HFF-Myc (cell line): ENCODE measurements around the gene ETHE1.

Experiments
- DNase-seq: peaks from one replicate; pipeline ENCODE4 v3.0.0-alpha.2; 2011; ENCODE audit warnings: low read depth; ENCODE audit errors: extremely low read depth
- H3K4me3 ChIP-seq: replicated peaks from 2 replicates; pipeline ENCODE4 v1.5.1; 2011; ENCODE audit warnings: low read depth, mild to moderate bottlenecking, control low read depth, low read length
- CTCF ChIP-seq: IDR thresholded peaks from 2 replicates; pipeline ENCODE4 v1.5.1; 2012; ENCODE audit warnings: mild to moderate bottlenecking, low read depth, low read length, control low read depth; ENCODE audit errors: missing control alignments

The ETHE1 gene

GRCh38 chr19:43570174-43570791, 43.3 kb upstream of the ETHE1 start:
- no peak for TF ChIP-seq CTCF
- no peak overlapping the region for H3K4me3 ChIP-seq
- no peak for DNase-seq

- no peak for DNase-seq
- no peak for TF ChIP-seq CTCF
- no peak overlapping the region for H3K4me3 ChIP-seq
These were observed 42.7 kb upstream of the ETHE1 start for GRCh38 chr19:43569657-43570056.

GRCh38 chr19:43564800-43565199, 37.8 kb upstream of the ETHE1 start:
- TF ChIP-seq CTCF = no peak

GRCh38 chr19:43563816-43564457, 36.9 kb upstream of the ETHE1 start:
- H3K4me3 ChIP-seq = no peak overlapping the region
- TF ChIP-seq CTCF = no peak

More at GRCh38 chr19:43564800-43565199, 37.8 kb upstream of the ETHE1 start:
- DNase-seq = no peak
- H3K4me3 ChIP-seq = no peak overlapping the region

GRCh38 chr19:43562698-43563241, 35.8 kb upstream of the ETHE1 start:
- DNase-seq = no peak
- H3K4me3 ChIP-seq = no peak overlapping the region
- TF ChIP-seq CTCF = no peak

More at GRCh38 chr19:43563816-43564457, 36.9 kb upstream of the ETHE1 start:
- DNase-seq = no peak

GRCh38 chr19:43562226-43562697, 35.3 kb upstream of the ETHE1 start:
- no peak for DNase-seq
- TF ChIP-seq CTCF = no peak
- no peak overlapping the region for H3K4me3 ChIP-seq
